Kidney (tissue), 14 donors: ENCODE results near the gene ZNF189. TPM values are rescaled to one million over a fixed set of nuclear protein-coding genes. Genes with fewer than 3 reads are reported as not detected.

ENCODE experiments used
- DNase-seq, 5 donors: peaks; one replicate each; pipeline ENCODE4 v3.0.0-alpha.2; 2013 to 2020
- FAIRE-seq: peaks from 2 replicates; lab custom pipeline; 2012; peaks lifted over from hg19 to GRCh38; lab: Jason Lieb, UNC
- H3K27ac ChIP-seq, 2 donors: one replicate each; pipeline ENCODE4 v1.7.0; 2013; ENCODE audit warnings: low read depth in 2 of 2, low read length in 2 of 2, inconsistent platforms in 1 of 2
- H3K27me3 ChIP-seq: one replicate; pipeline ENCODE4 v1.7.1; 2013; ENCODE audit warnings: low read length, inconsistent platforms; ENCODE audit not compliant: control insufficient read depth, insufficient read depth
- H3K36me3 ChIP-seq, 3 donors: one replicate each; pipeline versions ENCODE4 v1.7.0 to v1.7.1; 2013; ENCODE audit warnings: low read length in 3 of 3, control low read depth in 1 of 3, inconsistent platforms in 1 of 3; ENCODE audit not compliant: insufficient read depth in 3 of 3, control insufficient read depth in 2 of 3
- H3K4me1 ChIP-seq, 3 donors: one replicate each; pipeline versions ENCODE4 v1.7.0 to v1.7.1; 2013; ENCODE audit warnings: low read length in 3 of 3, inconsistent platforms in 1 of 3, low read depth in 1 of 3; ENCODE audit not compliant: control insufficient read depth in 2 of 3, insufficient read depth in 2 of 3
- H3K4me3 ChIP-seq, 3 donors: one replicate each; pipeline versions ENCODE4 v1.7.0 to v1.8.1; 2013; ENCODE audit warnings: low read length in 3 of 3, control low read depth in 1 of 3, inconsistent platforms in 1 of 3
- H3K9ac ChIP-seq, 3 donors: one replicate each; pipeline versions ENCODE4 v1.7.0 to v1.7.1; 2013; ENCODE audit warnings: low read length in 3 of 3, control low read depth in 1 of 3, inconsistent platforms in 1 of 3
- H3K9me3 ChIP-seq, 3 donors: one replicate each; pipeline versions ENCODE4 v1.7.0 to v1.7.1; 2013; ENCODE audit warnings: low read length in 3 of 3, control low read depth in 1 of 3, inconsistent platforms in 1 of 3; ENCODE audit not compliant: control insufficient read depth in 2 of 3, insufficient read depth in 1 of 3
- intact Hi-C: fragments of 100-400 bp; cut with DNase I; formaldehyde crosslinking; loops from one replicate; pipeline ENCODE4 v1.11.1; 2022
- polyA plus RNA-seq: library from polyadenylated mRNA; stranded (reverse); fragments of 350-450 nt; fragmentation: Illumina TruSeq; extraction: RNeasy Lipid Tissue Mini Kit (QIAGEN cat#74804); gene quantifications from one replicate; pipeline ENCODE4 v1.2.3, GENCODE V29; 2014; ENCODE audit warnings: low read depth, low replicate concordance; ENCODE audit not compliant: insufficient read depth
- total RNA-seq: library from RNA; stranded (reverse); fragmentation: NEBNext Ultra II Directional; extraction: Animal tissue kit (Norgen Biotek cat#: 25700); gene quantifications from one replicate; pipeline ENCODE4 v1.2.1, GENCODE V29; 2021
- TF ChIP-seq, protein P1 (sequence below): IDR thresholded peaks from 3 replicates; pipeline ENCODE4 v1.5.1; 2012; ENCODE audit warnings: mild to moderate bottlenecking, moderate library complexity, borderline replicate concordance; ENCODE audit not compliant: insufficient read depth; ENCODE audit errors: extremely low read depth
- donor health status: control.
- donor health status: control.
- donor health status: control.
- donor health status: control.
- donor health status: control.
- donor health status: DM: yes; HTN: yes; CAD: no.
- donor health status: Normal renal cell carcinoma (clear cell type).

Gene ZNF189
- total and polyA plus RNA-seq, 2 donors from 2014 or later, result 13.1 to 22.9 TPM

DNA sequence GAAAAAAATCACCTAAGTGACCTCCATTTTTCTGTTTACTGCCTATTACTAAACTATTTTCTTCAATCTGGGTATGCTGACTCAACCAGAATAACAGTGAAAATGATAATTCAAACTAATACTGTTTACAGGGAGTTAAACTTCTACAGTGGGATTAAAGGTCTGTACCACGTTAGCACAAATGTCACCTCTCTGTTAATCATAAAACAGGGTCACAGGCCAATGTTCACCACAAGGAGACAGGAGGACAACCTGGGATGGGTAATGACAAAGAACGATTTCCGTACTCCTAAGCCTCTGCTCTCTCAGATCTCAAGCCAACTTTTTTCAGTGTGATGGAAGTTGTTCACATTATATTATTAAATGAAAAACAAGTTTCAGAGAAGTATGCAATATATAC, 34.6 kb downstream of the ZNF189 start:
- Histone ChIP-seq H3K27me3 (no peaks in the 10 kb centered on the region), H3K27ac (peak overlapping the region in 1 of 2 donors; percentile 88), H3K36me3 (peaks cover 0 to 26% (median 3%) of the 10 kb centered on the region in 3 donors), H3K4me3 (peak overlapping the region in 2 of 3 donors; percentile 74 to 81), H3K9ac (peak overlapping the region in 1 of 3 donors; percentile 77), H3K9me3 (no peaks in the 10 kb centered on the region), H3K4me1 (peaks cover 0 to 6% (median 0%) of the 10 kb centered on the region in 3 donors)
- DNase-seq (peak in 1 of 5 donors; percentile 30), FAIRE-seq (no peak)
- intact Hi-C loops, result no loop called here
- TF ChIP-seq, protein P1, sequence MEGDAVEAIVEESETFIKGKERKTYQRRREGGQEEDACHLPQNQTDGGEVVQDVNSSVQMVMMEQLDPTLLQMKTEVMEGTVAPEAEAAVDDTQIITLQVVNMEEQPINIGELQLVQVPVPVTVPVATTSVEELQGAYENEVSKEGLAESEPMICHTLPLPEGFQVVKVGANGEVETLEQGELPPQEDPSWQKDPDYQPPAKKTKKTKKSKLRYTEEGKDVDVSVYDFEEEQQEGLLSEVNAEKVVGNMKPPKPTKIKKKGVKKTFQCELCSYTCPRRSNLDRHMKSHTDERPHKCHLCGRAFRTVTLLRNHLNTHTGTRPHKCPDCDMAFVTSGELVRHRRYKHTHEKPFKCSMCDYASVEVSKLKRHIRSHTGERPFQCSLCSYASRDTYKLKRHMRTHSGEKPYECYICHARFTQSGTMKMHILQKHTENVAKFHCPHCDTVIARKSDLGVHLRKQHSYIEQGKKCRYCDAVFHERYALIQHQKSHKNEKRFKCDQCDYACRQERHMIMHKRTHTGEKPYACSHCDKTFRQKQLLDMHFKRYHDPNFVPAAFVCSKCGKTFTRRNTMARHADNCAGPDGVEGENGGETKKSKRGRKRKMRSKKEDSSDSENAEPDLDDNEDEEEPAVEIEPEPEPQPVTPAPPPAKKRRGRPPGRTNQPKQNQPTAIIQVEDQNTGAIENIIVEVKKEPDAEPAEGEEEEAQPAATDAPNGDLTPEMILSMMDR, result no peak

DNA sequence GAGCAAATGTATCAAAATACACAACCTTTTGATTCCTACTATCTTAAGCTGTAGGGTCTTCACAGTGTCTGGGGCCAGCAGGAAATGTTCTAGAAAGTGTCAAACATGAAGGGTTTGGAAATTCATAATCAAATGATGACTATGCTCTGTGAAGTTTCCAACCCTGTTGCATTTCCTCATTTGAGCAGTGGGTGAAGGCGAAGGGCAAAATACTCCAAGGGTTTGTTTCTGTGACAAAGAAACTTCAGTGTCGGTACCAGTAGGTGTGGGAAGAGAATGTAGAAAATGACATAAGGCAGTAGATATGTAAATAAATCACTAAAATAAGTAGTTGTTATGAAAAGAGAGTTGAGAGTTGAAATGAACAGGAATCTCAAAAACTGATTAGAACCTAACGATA, 36.3 kb downstream of the ZNF189 start:
- H3K27me3 ChIP-seq, result no peaks in the 10 kb centered on the region
- peaks cover 0 to 16% (median 0%) of the 10 kb centered on the region in 3 donors for H3K36me3 ChIP-seq
- peak overlapping the region in 1 of 3 donors; percentile 77 for H3K9ac ChIP-seq
- H3K4me1 ChIP-seq, result peaks cover 0 to 6% (median 0%) of the 10 kb centered on the region in 3 donors
- TF ChIP-seq, protein P1, result no peak
- H3K27ac ChIP-seq, result peak overlapping the region; percentile 70 to 88
- peak overlapping the region; percentile 3 to 81 (median 74) for H3K4me3 ChIP-seq
- H3K9me3 ChIP-seq, result no peaks in the 10 kb centered on the region
- FAIRE-seq (no peak), DNase-seq (no peak)
- intact Hi-C loops, result no loop called here

DNA sequence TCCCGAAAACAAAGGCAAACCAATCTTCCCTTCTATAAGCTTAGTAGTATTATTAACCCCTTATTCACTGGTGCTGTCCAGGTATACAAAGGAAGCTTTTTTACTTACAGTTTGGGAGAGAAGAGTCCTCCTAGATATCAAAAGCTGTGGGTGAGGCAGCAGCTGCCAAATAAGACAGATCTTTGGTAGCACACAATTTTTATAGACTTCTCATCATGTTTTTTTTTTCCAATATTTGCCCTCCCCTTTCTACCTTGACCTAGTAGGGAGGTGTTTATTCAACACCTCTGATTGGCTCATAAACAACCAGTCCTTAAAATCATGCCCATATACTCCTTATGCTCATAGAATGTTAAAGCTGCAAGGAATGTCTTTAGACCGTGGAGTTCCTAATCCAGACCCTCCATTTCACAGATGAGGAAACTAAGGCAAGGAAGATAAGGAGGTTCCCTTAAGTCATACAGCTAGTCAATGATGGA, 37.0 kb downstream of the ZNF189 start, which contains the start of gene ALDOB:
Gene ALDOB, minus strand, starts transcription at position 174 of the 479 bp plus-strand sequence. CDS start 4,887 bp downstream, outside the sequence.
- peak; percentile 29 for FAIRE-seq
- intact Hi-C loops, result no loop called here
- peaks cover 0 to 6% (median 0%) of the 10 kb centered on the region in 3 donors for H3K4me1 ChIP-seq

More for the DNA sequence above, 37.0 kb downstream of the ZNF189 start, which contains the start of gene ALDOB:
- H3K36me3 ChIP-seq, result peaks cover 0 to 12% (median 0%) of the 10 kb centered on the region in 3 donors
- peak within 1 kb of the TSS; percentile 70 to 88 for H3K27ac ChIP-seq
- peak within 1 kb of the TSS; percentile 3 to 81 (median 74) for H3K4me3 ChIP-seq
- no peaks in the 10 kb centered on the region for H3K9me3 ChIP-seq
- H3K27me3 ChIP-seq, result no peaks in the 10 kb centered on the region
- TF ChIP-seq, protein P1, result no peak
- peak within 1 kb of the TSS in 1 of 3 donors; percentile 77 for H3K9ac ChIP-seq
- no peak for DNase-seq
